ENCODE results near the gene TGM2.

TGM2 gene

DNA sequence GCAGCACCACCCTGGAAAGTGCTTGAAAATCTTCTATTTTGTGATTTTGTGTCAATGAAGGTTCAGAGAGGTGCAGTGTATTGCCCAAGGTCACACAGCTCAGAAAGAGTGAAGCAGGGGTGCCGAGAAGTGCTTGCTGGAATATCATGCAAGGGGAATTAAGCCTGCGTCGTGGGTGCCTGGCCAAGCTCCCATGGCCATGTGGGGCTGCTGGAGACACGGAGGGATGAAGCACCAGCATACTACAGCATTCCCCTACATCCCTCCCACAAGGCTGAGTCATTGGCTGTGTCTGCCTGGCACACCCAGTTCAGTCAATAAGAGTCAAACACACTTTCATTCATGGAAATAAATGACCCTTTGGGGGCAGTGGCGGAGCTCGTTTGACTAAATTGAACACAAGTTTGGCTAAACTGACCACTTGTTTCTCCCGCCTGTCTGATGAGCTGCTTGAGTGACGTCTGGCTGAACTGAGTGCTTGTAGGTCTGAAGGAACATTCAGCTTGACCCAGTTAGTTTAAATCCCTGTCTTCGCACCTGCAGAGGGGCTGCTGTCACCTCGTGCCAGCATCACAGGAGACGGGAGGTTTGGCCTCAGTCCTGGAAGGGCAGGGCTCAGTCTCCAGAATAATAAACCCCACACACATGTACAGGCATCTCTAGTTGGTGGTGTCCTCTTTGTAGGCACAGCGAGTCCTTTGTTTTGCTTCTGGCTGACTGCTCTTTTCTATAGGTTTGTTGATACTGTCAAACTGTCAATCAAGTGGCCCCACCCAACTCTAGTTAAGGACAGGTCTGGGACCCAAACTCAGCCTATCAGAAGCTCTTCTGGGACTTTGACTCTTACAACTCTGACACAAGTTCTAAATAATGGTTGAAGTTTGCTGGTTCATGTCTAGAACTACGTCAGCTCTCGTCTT lies 8.4 kb upstream of the TGM2 start:
- DNase-seq = no peak

DNA sequence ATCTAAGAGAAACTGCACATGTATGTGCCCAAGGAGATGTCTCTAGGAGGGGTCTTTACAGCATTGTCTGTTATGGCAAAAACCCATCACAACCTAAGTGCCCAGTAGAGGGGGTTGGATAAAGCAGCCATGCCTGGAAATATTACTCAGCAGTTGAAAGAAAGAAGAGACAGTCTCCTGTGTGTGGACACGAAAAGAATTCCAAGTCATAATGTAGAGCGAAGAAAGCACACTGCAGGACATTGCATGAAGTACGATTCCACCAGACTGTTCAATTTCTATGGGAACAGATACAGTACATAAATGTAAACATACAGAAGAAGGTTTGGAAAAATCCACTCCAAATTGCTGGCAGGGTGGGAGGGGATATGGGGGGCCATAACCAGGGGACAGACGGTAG lies 7.3 kb upstream of the TGM2 start:
- DNase-seq = no peak

DNA sequence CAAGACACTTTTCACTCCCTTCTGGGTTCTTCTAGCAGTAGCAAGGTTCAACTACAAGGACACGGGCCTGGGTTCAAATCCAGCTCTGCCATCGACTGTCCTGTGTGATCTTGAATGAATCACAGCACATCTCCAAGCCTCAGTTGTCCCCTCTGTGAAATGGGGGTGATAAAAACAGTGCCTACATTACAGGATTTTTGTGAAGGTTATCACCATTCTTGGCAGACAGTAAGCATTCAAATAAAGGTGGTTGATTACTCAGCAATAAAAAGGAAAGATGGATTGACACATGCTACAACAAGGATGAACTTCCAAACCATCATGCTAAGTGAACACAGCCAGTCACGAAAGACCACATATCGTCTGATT lies 6.6 kb upstream of the TGM2 start:
- DNase-seq = no peak

DNA sequence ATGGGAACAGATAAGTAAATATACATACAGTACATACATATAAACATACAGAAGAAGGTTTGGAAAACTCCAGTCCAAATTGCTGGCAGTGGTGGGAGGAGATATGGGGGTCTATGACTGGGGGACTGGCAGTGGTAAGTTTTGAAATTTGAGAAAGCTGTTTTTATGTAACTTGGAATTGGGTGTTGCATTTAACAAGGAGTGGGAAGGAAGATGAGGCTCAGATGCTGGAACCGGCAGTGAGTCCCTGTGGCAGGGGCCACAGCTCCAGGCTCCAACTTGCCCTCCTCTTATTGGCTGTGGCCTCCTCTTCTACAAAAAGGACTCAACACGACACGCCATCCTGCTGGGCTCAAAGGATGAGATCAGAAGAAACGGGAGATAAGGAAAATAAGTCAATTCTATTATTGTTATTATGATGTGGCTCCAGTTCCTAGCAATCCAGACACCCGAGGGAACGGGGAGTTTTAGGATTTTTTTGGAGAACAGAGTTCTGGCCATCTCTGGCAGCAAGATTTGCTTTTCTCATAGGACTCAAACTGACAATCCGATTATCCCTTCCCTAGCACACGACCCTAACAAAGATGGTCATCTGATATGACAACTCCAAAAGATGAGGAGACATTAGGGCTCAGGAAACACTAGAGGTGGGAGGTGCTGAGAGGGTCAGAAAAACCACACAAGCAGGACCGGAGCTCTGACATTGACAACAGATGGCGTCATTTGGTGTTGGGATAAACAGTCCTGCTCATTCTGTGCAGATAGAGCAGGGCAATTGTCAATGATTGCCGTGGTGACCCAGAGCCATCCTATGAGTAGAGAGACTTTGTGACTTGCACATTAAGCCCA lies 6.0 kb upstream of the TGM2 start:
- peak; percentile 17 for DNase-seq

DNA sequence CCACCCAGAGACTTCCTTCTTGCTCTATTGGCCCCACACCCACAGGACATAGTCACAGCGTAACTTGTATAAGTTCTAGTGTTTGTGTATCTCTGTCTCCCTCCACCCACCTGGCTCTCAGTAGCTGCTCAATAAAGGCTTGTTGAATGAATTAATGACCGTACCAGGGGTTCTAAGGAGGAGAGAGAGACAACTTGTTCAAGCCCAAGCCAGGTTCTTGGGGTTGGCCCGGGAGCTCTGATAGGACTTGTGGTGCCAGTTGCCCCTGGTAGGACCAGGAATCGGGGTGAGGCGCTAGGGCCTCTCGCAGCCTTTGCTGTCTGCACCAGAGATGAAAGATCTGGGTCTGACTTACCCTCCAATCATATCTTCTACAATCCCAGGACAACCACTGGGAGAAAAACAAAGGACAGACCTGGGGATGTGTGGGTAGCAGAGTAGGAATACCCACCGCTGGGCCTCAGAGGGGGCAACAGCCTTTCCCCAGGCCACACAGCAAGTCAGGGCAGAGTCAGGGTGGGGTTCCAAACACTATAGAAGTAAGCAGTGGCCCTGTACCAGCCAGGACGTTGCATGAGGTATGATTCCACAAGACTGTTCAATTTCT lies 5.3 kb upstream of the TGM2 start:
- DNase-seq = no peak

DNA sequence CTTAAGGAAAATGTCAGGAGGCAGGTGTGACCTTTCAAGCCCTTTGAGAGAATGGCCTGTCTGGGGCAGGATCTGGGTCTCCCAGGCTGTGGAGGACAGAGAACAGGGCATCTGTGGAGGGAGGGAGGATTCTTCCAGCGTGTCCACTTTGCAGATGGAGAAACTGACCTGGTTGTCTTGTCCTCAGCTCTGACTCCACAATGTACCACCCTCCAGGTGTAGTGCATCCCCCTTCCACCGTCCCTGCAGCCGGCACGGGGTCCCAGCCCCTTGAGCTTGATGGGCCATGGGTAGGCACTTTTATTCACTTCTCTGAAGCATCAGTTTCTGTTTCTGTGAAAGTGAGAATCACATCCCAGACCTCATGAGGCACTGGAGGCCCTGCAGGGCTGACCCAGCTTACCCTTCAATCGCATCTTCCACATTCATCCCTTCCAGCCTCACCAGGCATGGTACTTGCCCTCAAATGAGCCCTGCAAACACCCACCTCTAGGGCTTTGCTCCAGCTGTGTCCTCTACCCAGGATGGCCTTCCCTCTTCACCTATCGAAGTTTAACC lies 4.6 kb upstream of the TGM2 start:
- no peak for DNase-seq

DNA sequence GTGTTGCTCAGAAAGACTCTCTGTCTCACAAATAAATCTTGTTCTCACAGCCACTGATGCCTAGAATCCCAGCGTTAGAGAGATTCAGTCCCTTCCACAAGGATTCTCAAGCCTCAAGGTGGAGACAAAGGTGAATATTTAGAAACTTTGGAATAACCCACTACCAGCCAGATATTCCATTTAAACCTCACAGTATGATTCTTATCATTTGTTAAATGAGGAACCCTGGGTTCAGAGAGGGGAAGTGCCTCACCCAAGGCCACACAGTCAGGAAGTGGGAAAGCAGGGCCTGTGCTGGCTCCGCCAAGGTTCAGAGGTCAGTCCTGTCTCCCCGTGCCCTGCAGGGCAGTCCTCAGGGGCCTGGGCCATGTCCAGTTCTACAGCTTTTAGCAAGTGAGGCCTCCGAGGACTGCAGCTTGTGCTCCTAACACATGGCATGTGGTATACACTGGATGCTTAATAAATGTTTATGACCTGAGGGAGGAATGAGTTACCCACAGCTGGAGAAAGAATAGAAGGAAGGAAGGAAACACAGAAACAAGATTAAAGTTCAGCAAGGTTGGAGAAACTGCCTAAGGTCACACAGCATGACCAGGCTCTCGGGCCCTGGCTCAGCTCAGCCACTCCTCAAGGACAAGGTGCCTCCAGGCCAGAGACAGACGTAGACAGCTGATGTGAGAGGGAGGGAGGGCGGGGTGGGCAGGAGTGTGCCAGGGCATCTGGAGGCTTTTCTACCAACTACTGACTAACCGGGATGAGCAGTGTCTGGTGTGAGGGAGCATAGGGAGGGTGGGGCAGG lies 3.9 kb upstream of the TGM2 start:
- no peak for DNase-seq

DNA sequence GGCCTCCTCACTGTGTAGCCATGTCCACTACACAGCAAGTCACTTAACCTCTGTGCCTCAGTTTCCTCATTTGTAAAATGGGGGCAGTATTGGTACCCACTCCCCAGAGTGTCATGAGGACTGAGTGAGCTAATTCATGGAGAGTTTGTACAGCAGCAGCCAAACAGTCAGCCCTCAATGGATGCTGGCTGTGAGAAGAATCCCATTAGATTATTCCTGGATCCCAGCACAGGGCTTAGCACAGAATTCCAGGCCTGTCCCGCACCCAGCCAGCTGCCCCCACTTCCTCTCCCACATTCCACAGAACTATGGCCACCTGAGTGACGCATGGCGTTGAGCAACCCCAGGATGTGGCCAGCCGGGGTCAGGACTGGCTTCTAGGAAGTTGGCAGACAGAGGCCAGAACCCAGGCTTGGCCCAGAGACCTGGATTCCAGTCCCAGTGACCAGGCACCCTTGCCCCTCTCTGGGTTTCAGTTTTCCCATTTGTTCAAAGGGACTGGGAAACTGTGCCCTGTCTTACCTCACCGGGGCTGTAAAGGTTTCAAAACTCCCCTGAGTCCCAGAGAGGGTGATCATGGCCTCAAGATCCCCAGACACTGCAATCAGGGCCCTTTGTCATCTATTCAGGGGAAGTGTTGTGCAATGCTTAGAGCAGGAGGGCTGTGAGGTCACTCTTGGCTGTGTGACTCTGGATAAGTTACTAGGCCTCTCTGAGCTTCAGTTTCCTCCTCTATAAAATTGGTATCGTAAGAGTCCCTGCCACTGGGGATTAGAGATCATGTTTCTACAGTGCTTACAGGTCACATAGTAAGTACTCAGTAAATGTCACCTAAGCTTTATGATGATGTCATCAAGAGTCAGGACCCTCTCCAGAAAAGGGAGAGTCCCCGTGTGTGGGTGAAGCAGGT lies 3.0 kb upstream of the TGM2 start:
- DNase-seq = no peak

DNA sequence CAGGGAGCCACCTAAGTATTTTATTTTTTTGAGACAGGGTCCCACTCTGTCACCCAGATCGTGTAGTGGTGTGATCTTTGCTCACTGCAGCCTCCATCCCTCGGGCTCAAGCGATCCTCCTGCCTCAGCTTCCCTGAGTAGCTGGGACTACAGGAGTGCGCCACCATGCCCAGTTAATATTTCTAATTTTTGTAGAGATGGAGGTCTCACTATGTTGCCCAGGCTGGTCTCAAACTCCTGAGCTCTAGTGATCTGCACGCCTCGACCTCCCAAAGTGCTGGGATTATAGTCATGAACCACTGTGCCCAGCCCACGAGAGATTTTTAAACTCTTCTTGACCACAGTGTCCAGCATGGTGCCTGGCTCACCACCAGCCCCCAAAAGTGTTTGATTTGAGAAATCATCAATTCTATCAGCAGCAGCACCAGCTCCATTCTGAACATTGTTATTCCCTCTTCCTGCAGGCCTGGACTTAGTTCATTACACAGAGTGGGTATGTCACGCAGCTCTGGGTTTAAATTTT lies 2.3 kb upstream of the TGM2 start:
- DNase-seq = no peak

DNA sequence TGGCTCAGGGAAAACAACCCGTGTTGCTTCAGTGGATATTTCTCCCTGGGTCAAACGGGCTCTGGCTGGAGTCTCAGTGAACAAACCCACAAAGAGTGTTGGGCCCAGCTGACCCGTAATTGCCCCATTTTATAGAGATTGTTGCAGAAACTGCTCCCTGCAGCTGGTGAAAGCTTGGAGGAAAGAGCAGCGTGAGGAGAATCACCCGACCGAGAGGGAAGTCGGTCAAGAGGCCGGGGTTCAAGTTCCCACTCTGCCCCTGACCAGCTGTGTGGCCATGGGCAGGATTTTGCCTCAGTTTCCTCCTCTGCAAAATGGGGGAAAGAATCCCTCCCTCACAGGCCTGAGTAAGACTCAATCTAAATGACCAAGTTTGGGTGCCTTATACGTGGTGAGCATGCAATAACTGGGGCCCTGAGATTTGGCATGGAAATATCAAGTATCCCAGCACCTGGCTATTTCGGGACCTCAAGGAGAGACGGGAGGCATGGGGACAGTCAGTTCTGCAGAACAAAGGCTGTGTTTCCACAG lies 1.7 kb upstream of the TGM2 start:
- no peak for DNase-seq

DNA sequence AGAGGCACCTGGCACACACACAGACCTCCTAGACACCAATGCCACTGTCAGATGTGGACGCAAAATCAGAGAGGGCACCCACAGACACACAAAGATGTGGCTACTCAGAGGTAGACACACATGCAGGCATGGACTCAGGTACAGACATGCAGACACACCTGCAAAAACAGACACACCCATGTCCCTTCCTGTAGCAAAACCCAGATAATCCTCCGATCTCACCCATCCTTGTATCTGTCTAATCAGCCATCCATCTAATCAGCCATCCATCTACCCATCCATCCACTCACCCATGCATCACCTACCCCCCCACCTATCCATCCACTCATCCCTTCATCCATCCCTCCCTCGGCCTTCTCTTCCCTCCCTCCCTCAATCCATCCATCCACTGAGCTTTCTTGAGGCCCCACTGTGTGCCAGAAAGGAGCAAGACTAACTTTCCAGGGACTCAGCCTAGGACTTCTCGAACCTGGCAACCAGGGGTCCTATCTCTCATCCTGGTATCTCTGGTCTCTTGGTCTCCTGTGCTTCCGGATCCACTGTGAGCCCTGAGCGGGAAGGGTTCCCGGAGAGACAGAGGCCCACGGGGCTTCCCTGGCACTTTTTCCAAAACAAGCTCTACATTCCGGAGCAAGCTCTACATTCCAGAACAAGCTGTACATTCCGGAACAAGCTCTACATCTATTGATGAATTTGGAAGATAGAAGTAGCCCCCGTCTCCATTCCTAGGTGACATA lies 1.1 kb upstream of the TGM2 start:
- no peak for DNase-seq

DNA sequence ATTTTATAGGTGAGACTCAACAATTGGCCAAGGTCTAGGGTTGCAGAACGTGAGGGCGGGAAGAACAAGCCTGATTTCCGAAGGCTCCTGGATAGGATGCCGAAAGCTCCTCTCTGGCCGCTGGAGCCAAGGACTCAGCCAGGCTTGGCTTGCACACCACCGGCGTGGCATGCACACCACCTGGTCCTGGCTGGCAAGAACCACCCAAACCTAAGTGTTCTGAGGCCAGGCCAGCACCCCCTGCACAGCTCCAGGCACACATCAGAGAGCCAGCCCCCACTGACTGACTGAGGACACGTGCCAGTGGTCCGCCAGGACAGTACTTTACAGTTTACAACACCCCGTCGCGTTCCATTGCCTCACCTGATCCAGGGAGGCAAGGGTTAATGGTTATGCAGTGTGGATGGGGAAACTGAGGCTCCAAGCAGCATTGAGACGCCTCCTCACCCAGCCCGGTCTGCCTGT lies 414 bp downstream of the TGM2 start:
- no peak for DNase-seq

DNA sequence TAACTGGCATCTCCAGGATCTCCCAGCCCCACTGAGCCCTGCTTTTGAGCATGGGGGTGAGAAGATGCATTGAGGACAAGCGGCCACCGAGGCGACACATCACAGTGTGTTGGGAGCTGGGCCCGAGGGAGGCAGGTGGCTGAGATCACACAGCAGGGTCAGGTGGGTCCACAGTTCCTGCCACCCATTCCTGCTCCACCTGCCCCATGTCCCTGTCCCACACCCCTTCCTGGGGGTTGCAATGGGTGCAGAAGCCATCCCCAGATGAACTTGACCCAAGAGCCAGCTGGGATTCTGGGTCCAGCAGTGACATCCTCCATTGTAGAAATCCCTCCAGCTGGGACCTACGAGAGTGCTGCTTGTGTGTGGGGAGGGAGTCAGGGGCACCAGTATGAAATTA lies 1.0 kb downstream of the TGM2 start:
- DNase-seq = no peak

DNA sequence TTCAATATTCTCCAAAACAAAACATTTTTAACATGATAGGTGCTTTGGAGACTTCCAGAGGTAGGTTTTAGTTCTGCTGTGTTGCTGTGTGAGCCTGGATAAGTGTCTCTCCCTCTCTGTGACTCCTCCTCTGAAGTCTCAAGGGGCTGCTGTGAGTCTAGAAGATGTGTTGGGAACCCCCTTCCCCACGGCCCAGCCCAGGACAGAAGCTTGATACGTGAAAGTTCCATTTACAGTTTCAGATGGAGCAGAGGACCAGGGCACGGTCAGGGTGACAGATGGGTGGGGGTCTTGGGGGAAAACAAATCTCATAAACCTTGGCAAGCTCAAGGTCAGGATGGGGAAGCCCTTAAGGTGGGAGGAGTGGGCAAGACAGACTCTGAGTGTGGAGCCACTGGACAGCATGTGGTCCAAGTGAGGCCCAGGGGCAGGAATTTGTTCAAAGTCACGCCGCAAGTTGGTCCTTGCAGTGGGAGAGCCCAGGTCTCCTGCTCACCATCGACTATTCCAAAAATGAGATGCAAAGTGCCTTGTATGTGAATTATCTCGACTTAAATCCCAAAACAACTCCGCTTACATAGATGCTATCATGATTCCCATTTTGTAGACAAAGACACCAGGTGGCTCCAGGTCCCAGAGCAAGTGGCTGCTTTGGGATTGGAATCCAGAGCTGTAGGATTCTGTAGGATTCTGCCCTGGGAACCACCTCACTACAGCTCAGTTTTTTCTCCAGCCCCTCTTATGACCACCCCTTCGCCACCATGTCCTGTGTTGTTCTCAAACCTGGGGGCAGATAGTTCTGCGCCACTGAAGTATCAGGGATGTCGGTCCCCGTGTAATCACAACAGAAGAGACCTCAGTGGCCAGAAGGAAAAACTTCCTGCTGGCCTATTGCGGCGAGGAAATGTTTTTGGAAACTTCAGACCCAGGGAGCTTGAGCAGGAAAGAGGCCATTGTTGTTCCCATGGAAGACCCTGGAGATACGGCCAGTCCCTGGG lies 1.9 kb downstream of the TGM2 start:
- no peak for DNase-seq

DNA sequence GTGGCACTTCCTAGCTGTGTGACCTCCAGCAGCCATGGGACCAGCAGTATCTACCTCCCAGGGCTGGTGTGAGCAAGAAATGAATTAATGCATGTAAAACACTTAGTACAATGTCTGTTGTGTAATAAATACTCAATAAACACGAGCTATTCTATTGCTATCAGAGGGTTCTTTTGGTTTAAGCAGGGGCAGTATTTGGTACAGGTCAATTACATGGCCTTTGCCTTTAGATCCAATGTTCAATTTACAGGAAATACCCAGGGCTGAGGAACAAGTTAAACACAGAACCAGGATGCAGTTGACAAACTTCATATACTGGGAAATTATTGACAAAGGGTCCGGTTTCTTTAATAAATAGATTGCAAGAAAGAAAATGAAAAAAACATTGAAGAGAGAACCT lies 2.9 kb downstream of the TGM2 start:
- no peak for DNase-seq

DNA sequence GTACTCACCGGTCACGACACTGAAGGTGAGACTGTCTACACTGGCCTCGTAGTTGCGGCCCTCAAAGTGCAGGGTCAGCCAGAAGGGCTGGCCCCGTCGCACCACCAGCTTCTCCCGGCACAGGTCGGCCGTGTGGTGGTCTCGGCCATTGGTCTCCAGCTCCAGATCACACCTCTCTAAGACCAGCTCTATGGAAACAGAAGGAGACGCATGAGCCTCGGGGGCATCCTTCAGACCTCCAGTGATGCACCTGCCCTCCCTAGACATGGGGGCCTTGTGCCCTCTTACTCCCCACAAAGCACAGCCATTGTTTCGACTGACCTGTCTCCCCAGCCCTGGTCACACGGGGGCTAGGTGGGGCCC lies 3.7 kb downstream of the TGM2 start:
- DNase-seq = no peak

DNA sequence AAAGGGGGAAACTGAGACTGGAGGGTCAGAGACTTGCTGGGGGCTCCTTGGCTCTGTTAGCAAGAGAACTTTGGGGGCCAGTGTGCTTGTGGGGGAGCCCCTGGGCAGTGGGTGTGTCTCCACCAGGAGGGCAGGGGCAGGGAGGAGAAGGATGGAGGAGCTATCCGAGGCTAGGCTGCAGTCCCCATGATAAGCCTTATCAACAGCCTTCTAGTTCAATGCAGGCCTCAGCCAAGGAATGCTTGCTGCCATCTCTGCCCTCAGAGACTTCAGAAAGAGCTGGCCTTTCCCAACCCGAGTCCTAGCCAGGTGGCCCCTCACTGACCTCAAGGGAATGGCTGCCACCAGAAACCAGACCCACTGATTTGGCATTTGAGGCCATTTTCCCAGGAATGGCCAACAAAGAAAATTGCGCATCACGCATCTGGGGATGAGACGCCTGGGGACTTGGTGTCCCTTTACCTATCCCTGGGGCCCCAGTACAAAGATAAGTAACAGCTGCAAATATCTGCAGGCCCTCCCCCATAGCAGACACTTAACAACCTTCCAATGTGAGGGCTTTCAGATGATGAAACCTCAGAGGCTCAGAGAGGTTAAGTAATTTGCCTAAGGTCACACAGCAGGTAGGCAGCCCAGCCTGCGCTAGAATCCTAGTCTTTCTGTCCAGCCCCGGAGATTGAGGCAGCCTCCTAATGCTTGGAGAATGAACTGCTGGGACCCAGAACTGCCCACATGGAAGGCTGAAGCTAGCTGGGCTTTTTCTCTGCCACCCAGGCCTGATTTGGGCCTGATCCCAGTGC lies 4.9 kb downstream of the TGM2 start:
- DNase-seq = no peak

DNA sequence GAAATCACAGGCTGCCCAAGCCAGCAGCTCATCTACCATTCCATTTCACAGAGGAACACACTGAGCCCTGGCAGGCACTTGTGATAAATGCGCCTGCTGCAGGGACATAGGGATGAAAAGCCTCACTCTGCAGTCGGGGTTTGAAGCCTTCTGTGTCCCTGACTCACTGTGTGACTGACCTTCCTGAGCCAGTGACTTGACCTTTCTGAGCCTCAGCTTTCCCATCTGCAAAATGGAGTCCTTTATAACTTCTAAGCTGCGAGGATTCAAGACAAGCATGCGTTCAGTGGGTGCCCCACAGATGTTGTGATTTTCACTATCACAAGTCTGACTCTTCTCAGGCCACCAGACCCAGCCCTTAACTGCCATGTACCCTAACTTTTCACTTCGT lies 5.5 kb downstream of the TGM2 start:
- DNase-seq = no peak
